ENCODE data around the gene GNAS-AS1. TPM values are rescaled to one million over a fixed set of nuclear protein-coding genes. Genes with fewer than 3 reads are reported as not detected.

The GNAS-AS1 gene
- total and polyA plus RNA-seq, 10 of the 15 experiments (the other 5 are each of a cell fraction or from before 2014, with no cell fraction given) = 0.06 to 2.7 (median 1.2) TPM

GRCh38 chr20:58795181-58795922, 55.4 kb downstream of the GNAS-AS1 start:
- DNase-seq (ENCODE audit: low read depth, low spot score) (no peak), ATAC-seq (no peak), FAIRE-seq (no peak)
- in situ Hi-C loops (cut with MboI) = no loop called here
- no peak for TF ChIP-seq CBFB (IDR thresholded peaks at IDR 0.05; ENCODE audit: low read depth)
- no peak for TF ChIP-seq POU2F2 (IDR thresholded peaks at IDR 0.05; ENCODE audit: borderline replicate concordance, low read depth, low read length)
- TF ChIP-seq, protein P1, sequence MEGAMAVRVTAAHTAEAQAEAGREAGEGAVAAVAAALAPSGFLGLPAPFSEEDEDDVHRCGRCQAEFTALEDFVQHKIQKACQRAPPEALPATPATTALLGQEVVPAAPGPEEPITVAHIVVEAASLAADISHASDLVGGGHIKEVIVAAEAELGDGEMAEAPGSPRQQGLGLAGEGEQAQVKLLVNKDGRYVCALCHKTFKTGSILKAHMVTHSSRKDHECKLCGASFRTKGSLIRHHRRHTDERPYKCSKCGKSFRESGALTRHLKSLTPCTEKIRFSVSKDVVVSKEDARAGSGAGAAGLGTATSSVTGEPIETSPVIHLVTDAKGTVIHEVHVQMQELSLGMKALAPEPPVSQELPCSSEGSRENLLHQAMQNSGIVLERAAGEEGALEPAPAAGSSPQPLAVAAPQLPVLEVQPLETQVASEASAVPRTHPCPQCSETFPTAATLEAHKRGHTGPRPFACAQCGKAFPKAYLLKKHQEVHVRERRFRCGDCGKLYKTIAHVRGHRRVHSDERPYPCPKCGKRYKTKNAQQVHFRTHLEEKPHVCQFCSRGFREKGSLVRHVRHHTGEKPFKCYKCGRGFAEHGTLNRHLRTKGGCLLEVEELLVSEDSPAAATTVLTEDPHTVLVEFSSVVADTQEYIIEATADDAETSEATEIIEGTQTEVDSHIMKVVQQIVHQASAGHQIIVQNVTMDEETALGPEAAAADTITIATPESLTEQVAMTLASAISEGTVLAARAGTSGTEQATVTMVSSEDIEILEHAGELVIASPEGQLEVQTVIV (IDR thresholded peaks at IDR 0.05; ENCODE audit: borderline replicate concordance, partially characterized antibody) = no peak
- no peak for TF ChIP-seq STAT1 (conservative IDR thresholded peaks at IDR 0.05)
- TF ChIP-seq ZBED1 (IDR thresholded peaks at IDR 0.05; ENCODE audit: borderline replicate concordance) = no peak
- no peak for TF ChIP-seq RBBP5 (conservative IDR thresholded peaks at IDR 0.05)
- TF ChIP-seq FOXK2 (IDR thresholded peaks at IDR 0.05) = no peak
- SMC1A ChIA-PET (ENCODE audit: uncharacterized antibody, unreplicated experiment) = no interaction called here
- no peaks in the 10 kb centered on the region for H3K4me1 ChIP-seq (ENCODE audit: control insufficient read depth, insufficient read depth, low read length)
- RAD21 ChIA-PET (ENCODE audit: unreplicated experiment) = no interaction called here
- H3K4me3 ChIP-seq = no peak overlapping the region
- H3K9ac ChIP-seq (ENCODE audit: control insufficient read depth, insufficient read depth, low read length) = no peak overlapping the region
- H2AFZ ChIP-seq (ENCODE audit: control insufficient read depth, low read depth, low read length) = no peak overlapping the region
- no peak overlapping the region for H3K27ac ChIP-seq (ENCODE audit: control insufficient read depth, insufficient read depth)
- no peaks in the 10 kb centered on the region for H3K9me3 ChIP-seq (replicated peaks; ENCODE audit: control insufficient read depth, insufficient read depth, low read length)
- peaks cover 0 to 7% of the 10 kb centered on the region in 2 experiments; a peak in 2 of 4 replicates for H3K27me3 ChIP-seq (replicated peaks in 1 of 2; ENCODE audit: control insufficient read depth in 2 of 2, insufficient read depth in 2 of 2, low read length in 1 of 2)
- H4K20me1 ChIP-seq (ENCODE audit: control insufficient read depth, insufficient read depth) = no peaks in the 10 kb centered on the region
- H3K79me2 ChIP-seq (ENCODE audit: control insufficient read depth, insufficient read depth, low read length) = no peaks in the 10 kb centered on the region
- intact Hi-C loops (cut with micrococcal nuclease; ENCODE audit: unreplicated experiment) = no loop called here
- CTCF ChIA-PET = no interaction called here
- BruUV-seq (replicated peaks) = no TSS peak
- H3K36me3 ChIP-seq (ENCODE audit: control insufficient read depth in 2 of 2, insufficient read depth in 2 of 2, low read length in 1 of 2) = no peaks in the 10 kb centered on the region
- POLR2A ChIA-PET = no interaction called here
- H3K4me2 ChIP-seq (ENCODE audit: control insufficient read depth, insufficient read depth) = no peak overlapping the region
- WGBS (ENCODE audit: insufficient coverage, insufficient replicate concordance, low lambda C conversion rate, missing lambda C conversion rate) = 64% methylated on average over 20 of the region's 20 CpGs
